ENCODE results near the gene ATXN10. TPM values are rescaled to one million over a fixed set of nuclear protein-coding genes. Genes with fewer than 3 reads are reported as not detected.

Gene ATXN10
- total and polyA plus RNA-seq, 2 experiments from 2014 or later, result 99.0 to 163 TPM

DNA sequence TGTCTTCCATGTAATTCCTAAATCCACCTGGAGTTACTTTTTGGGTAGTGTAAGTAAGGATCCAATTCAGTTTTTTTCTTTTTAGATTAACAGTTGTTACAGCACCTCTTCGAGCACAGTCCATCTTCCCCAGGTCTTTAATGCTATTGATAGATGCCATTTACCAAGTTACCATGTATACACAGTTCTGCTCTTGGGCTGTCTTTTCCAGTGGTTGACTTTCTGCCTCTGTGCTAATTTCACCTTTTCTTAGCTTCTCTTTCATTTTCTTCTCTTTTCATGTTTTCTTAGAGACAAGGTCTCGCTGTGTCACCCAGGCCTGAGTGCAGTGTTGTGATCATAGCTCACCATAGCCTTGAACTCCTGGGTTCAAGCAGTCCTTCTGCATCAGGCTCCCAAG is 12.0 kb downstream of the ATXN10 start (continued):
- TF ChIP-seq ZNF462 (CRISPR knock-in tag; IDR thresholded peaks at IDR 0.05), result no peak
- TF ChIP-seq STAT1 (IDR thresholded peaks at IDR 0.05; ENCODE audit: unreplicated experiment), result no peak
- TF ChIP-seq, protein P1, sequence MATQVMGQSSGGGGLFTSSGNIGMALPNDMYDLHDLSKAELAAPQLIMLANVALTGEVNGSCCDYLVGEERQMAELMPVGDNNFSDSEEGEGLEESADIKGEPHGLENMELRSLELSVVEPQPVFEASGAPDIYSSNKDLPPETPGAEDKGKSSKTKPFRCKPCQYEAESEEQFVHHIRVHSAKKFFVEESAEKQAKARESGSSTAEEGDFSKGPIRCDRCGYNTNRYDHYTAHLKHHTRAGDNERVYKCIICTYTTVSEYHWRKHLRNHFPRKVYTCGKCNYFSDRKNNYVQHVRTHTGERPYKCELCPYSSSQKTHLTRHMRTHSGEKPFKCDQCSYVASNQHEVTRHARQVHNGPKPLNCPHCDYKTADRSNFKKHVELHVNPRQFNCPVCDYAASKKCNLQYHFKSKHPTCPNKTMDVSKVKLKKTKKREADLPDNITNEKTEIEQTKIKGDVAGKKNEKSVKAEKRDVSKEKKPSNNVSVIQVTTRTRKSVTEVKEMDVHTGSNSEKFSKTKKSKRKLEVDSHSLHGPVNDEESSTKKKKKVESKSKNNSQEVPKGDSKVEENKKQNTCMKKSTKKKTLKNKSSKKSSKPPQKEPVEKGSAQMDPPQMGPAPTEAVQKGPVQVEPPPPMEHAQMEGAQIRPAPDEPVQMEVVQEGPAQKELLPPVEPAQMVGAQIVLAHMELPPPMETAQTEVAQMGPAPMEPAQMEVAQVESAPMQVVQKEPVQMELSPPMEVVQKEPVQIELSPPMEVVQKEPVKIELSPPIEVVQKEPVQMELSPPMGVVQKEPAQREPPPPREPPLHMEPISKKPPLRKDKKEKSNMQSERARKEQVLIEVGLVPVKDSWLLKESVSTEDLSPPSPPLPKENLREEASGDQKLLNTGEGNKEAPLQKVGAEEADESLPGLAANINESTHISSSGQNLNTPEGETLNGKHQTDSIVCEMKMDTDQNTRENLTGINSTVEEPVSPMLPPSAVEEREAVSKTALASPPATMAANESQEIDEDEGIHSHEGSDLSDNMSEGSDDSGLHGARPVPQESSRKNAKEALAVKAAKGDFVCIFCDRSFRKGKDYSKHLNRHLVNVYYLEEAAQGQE (IDR thresholded peaks at IDR 0.05; ENCODE audit: unreplicated experiment), result no peak
- TF ChIP-seq, protein P2, sequence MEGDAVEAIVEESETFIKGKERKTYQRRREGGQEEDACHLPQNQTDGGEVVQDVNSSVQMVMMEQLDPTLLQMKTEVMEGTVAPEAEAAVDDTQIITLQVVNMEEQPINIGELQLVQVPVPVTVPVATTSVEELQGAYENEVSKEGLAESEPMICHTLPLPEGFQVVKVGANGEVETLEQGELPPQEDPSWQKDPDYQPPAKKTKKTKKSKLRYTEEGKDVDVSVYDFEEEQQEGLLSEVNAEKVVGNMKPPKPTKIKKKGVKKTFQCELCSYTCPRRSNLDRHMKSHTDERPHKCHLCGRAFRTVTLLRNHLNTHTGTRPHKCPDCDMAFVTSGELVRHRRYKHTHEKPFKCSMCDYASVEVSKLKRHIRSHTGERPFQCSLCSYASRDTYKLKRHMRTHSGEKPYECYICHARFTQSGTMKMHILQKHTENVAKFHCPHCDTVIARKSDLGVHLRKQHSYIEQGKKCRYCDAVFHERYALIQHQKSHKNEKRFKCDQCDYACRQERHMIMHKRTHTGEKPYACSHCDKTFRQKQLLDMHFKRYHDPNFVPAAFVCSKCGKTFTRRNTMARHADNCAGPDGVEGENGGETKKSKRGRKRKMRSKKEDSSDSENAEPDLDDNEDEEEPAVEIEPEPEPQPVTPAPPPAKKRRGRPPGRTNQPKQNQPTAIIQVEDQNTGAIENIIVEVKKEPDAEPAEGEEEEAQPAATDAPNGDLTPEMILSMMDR (conservative IDR thresholded peaks at IDR 0.05; ENCODE audit: low read depth in 2 of 2), result no peak
- no peak for TF ChIP-seq EZH2 (IDR thresholded peaks at IDR 0.05; ENCODE audit: low read depth, unreplicated experiment)

Data from GM23338 (cell line).